ENCODE data around the gene ZNF575.

- TF ChIP-seq, protein P1, sequence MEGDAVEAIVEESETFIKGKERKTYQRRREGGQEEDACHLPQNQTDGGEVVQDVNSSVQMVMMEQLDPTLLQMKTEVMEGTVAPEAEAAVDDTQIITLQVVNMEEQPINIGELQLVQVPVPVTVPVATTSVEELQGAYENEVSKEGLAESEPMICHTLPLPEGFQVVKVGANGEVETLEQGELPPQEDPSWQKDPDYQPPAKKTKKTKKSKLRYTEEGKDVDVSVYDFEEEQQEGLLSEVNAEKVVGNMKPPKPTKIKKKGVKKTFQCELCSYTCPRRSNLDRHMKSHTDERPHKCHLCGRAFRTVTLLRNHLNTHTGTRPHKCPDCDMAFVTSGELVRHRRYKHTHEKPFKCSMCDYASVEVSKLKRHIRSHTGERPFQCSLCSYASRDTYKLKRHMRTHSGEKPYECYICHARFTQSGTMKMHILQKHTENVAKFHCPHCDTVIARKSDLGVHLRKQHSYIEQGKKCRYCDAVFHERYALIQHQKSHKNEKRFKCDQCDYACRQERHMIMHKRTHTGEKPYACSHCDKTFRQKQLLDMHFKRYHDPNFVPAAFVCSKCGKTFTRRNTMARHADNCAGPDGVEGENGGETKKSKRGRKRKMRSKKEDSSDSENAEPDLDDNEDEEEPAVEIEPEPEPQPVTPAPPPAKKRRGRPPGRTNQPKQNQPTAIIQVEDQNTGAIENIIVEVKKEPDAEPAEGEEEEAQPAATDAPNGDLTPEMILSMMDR (IDR thresholded peaks at IDR 0.05; ENCODE audit: low read depth, low read length) = no peak
- no peak for TF ChIP-seq MYC (IDR thresholded peaks at IDR 0.05; ENCODE audit: low read depth, low read length)
Measured at GRCh38 chr19:43485951-43486350, 47.0 kb upstream of the ZNF575 start.

Data from NB4 (cell line).